ENCODE measurements around the gene C4orf50.

DNA sequence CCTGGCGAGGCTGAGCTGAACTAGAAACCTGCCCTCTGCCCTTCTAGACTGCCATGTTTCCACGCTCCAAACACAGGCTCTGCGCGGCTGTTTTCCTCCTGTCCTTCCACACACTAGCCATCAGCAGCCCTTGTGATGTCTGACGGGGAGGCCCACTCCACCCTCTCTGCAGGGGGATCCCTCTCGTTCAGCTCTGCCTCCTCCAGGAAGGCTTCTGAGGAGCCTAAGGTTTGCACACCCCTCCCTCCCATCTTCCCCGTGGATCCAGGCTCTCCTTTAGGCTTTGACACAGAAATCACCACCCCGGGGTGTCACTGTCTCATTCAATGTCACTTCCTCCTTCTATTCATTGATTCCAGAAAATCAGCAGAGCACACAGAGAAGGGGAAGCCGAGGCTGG is 86.7 kb downstream of the C4orf50 start:
- TF ChIP-seq POLR2AphosphoS5 (IDR thresholded peaks at IDR 0.05; ENCODE audit: low read length), result no peak
- TF ChIP-seq DPF2 (IDR thresholded peaks at IDR 0.05), result no peak
- no peak for TF ChIP-seq BACH1 (IDR thresholded peaks at IDR 0.05; ENCODE audit: borderline replicate concordance)
- no peak for TF ChIP-seq PAX8 (IDR thresholded peaks at IDR 0.05)
- no peak for TF ChIP-seq ZNF24 (IDR thresholded peaks at IDR 0.05)
- TF ChIP-seq, protein P1, sequence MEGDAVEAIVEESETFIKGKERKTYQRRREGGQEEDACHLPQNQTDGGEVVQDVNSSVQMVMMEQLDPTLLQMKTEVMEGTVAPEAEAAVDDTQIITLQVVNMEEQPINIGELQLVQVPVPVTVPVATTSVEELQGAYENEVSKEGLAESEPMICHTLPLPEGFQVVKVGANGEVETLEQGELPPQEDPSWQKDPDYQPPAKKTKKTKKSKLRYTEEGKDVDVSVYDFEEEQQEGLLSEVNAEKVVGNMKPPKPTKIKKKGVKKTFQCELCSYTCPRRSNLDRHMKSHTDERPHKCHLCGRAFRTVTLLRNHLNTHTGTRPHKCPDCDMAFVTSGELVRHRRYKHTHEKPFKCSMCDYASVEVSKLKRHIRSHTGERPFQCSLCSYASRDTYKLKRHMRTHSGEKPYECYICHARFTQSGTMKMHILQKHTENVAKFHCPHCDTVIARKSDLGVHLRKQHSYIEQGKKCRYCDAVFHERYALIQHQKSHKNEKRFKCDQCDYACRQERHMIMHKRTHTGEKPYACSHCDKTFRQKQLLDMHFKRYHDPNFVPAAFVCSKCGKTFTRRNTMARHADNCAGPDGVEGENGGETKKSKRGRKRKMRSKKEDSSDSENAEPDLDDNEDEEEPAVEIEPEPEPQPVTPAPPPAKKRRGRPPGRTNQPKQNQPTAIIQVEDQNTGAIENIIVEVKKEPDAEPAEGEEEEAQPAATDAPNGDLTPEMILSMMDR (IDR thresholded peaks at IDR 0.05 in 2 of 3, conservative IDR thresholded peaks at IDR 0.05 in 1 of 3; ENCODE audit: control insufficient read depth in 2 of 3, extremely low read depth in 1 of 3, insufficient read depth in 1 of 3, low read depth in 3 of 3, low read length in 3 of 3), result no peak
- TF ChIP-seq EZH2 (IDR thresholded peaks at IDR 0.05; ENCODE audit: borderline replicate concordance, control insufficient read depth, low read depth, low read length), result no peak
- TF ChIP-seq ZNF274 (IDR thresholded peaks at IDR 0.05; ENCODE audit: insufficient read depth, insufficient read length), result no peak
- TF ChIP-seq, protein P2, sequence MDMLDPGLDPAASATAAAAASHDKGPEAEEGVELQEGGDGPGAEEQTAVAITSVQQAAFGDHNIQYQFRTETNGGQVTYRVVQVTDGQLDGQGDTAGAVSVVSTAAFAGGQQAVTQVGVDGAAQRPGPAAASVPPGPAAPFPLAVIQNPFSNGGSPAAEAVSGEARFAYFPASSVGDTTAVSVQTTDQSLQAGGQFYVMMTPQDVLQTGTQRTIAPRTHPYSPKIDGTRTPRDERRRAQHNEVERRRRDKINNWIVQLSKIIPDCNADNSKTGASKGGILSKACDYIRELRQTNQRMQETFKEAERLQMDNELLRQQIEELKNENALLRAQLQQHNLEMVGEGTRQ (IDR thresholded peaks at IDR 0.05; ENCODE audit: borderline replicate concordance, low read depth, low read length), result no peak

Measured in GM12878 (cell line).